CD4-positive, alpha-beta T cell treated with Interferon alpha-2 for 1 hour (primary cell): ENCODE measurements around the gene KCTD1.

Source experiments
- DNase-seq, 2 donors: peaks; one replicate each; pipeline ENCODE4 v3.0.0-alpha.2; 2020 to 2022

KCTD1 gene

DNA sequence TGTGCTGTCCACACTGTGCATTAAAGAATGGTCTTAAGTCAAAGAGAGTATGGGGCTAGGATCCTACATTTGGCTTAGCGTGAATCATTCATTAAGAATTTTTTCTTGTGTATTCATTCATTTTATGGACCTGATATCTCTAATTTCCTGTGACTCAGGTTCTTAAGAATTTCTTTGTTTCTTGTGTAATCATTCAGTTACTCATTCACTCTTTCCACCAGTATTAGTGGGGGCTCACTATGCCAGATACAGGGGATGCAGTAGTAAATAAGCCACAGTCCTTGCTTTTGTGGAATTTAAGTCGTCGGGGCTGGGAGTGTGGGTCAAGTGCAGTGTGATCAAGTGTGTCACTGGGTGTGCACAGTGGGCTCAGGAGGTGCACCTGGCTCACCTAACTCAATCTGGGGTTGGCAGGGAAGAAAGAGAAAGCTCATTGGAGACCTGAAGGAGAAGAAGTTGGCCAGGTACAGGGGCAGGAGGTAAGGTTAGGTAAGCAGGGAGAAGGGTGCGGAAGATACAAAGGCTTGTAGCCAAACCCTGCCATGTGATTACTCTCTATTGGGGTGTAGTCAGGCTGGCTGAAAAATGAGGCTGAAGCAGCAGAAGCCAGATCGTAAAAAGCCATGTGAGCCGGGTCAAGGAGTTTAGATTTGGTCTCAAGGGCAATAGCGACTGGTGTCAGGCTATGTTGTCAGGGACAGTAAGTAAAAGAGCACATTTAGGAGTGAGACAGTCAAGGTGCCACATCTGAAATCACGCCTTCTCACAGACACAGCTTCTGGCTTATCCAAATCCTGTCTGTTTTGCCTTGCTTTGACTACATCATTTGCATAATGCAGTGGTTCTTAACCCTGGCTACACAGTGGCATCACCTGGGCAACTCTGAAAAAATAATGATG lies 67.2 kb downstream of the KCTD1 start:
- DNase-seq: no peak

DNA sequence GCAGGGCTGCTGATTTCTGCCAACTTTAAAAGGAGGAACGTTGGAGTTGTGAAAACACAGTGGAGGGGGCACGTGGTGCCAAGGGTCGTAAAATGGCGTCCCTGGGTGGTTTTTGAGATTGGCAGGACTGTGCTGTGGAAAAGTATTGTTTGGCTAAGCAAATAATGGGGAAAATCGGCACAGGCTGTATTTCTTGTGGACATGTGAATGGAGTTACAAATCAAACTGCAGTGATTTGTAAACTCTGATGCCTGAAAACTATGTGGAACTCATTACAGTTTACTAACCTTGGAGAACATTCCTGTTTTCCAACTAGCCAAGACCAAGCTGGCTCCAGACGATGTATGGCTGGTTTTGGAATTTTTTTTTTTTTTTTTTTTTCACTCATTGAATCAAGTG lies 68.7 kb downstream of the KCTD1 start:
- DNase-seq: no peak

DNA sequence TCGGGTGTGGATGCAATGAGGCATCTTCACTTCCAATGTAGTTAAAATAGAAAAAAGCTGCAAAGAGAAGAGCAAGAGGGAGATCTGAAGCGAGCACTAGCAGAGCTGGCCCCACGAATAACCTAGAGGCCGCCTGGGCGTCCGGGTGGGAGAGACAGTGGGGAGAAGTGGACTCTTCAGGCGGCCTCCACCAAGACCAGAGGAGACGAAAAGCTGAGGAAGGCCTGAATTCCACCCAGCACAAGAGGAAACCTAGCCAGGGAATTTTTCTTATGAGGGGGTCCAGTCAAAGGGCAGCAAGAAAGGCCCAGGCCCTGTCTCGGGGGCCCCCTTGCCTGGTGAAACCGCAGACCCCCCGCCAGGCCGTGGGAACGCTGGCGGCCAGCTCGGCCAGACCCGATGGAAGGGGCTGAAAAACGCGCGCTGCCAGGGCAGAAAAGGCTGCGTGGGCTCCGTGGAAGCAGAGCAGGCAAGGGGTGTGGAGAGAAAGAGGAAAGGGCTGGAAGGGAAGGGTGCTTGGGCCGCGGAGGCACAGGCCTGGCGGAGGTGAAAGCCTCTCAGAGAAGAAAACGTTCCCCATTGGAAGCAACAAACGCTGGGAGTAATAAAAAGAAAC lies 69.2 kb downstream of the KCTD1 start:
- no peak for DNase-seq

DNA sequence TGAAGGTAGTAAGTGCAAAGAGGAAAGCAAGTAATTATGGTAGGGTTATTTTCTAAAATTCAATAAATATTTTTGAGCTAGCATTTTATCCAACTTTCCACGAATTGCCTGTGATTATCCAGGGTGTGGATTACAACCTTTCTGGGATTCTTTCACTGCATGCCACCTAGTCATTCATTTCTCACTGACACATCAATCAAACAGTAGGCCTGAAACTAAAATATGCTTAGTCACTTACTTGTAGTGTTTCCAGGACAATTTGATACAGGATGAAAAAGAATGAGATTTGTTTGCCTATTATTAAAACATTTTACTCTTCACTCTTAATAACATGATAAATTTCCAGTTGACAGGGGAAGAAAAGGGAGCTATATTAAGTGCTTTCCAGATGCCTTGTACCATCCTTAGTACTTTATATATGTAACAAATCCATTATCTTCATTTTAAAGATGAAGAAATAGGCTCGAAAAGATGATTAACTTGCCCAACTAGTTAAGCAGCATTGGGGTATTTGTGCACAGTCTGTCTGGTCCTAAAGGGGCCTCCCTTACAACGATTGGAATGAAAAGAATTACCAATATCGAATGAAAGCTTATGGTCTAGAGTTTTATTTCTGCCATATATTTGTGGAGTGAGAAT lies 70.4 kb downstream of the KCTD1 start:
- DNase-seq: no peak

DNA sequence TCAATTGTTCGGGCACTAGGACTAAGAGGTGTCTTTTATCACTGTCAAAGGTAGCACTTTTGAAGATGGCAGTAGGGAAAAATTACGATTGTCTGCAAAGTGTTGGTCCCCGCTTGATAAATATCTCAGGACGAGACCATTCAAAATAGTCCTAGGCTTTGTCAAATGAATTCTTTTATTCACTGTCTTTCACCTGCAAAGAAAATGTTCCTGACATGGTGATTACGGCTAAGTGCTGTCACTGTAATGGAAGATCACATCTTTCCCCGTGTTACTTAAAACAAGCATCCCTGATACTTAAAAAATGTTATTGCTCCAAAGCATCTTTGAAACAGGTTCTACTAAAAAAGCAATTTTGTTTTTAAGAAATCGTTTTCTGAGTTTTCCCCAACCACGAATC lies 71.7 kb downstream of the KCTD1 start:
- DNase-seq: no peak

DNA sequence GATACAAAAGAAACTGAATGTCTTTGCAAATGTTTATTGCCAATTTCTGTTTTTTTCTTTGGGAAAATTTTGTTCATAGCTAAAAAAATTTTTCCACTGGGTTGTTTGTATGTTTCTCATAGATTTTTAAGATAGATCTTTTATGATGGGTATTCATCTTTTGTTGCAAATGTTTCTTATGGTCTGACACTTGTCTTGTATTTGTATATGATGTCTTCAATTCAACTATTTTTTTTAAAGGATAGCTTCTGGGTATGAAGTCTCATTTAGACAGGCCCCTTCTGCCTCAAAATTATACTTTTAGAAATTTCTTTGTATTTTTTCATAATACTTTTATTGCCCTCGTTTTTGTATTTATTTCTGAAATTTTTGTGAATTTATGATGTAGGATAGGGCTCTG lies 73.8 kb downstream of the KCTD1 start:
- DNase-seq: no peak

DNA sequence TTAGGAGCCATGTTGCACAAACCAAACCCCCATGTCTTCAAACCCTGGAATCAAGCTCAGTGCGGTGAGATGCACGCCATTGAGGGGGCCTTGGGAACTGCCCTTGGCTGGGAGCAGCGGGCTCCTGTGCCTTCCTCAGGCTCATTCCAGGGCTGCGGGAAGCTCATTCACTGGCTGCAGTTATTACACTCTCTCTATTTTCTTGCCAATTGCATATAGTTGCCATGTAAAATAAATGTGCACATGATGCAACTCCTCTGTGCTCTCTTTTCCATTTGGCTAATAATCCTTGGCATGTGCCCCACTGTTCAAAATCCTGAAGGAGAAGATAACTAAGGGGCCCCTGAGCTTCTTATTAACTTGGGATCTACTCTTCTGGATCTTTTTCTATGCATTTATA lies 74.7 kb downstream of the KCTD1 start:
- no peak for DNase-seq

DNA sequence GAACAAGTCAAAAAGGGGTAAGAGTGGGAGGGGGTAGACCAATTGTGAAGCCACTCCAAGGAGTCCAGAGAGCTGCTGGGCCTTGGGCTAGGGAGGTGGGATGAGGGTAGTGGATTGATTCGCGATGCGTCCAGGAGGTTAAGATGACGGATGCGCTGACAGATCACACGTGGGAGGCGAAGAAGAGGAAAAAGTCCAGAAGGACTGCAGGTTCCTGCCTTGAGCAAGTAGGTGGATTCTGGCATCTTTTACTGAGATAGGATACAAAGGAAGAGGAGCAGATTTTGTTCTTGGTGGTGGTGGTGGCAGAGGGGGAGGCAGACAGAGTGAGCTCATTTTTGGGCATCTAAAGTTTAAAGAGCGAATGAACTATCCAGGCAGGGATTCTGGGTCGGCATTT lies 76.5 kb downstream of the KCTD1 start:
- DNase-seq: no peak

DNA sequence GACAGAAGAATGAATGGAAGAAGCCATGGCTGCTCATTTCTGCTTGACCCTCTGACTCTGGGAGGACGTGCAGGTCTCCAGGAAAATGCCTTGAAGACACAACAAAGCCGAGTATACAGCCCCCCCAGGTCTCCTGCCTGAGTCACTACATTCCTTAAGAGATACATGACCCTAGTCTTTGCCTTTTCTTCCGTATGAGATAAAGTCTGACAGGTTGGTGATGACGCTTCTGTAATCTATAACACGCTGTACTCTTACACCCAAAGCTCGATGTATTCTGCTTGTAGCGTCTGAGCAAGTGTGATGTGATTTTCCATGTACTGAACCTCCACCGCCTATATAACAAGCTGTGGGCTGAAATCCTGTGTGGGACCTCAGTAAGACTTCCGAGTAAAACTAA lies 77.3 kb downstream of the KCTD1 start:
- DNase-seq: no peak

DNA sequence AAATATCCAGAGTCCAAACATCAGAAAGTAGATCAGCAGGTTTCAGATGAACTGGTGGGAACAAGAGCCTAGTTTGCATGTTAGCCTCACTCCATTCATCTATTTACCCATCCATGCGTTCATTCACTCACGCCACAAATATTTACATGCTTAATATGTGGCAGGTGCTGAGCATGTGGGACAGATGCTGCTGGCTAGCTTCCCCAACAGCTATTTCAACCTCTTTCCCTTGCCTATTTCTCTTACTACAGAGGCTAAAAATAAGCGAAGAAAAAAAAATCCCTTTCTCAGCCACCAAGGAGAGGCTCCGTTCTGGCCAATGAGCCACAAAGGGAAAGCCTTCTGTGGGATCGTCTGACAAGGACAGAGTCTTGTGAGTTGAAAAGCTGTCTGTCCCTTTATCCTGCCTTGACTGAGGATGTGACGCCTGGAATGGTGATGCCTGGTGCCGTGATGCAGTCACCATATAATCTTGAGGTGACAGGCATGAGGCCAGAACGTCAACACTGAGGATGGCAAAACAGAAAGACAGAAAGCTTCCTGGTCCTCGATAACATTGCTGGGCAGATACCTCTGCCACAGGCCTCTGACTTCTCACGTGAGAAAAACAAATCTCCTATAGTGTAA lies 78.2 kb downstream of the KCTD1 start:
- DNase-seq: no peak

DNA sequence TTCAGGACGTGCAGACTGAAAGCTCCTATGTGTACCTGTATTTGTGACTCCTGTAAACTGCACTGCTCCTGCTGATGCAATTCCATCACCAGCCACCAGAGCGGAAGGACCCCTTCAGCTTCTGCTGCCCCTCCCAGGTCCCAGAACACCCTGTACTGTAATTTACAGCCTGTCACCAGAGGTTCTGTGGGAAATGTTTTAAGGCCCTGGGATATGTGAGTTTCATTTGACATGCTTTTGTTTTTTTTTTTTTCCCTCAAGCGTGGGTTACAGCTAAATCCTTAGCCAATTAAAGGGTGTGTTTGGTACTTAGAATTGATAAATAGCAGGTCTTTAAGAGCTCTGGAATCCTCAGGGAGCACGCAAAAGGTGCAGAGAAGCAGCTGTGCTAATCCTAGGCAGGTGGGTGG lies 79.4 kb downstream of the KCTD1 start:
- DNase-seq: no peak

DNA sequence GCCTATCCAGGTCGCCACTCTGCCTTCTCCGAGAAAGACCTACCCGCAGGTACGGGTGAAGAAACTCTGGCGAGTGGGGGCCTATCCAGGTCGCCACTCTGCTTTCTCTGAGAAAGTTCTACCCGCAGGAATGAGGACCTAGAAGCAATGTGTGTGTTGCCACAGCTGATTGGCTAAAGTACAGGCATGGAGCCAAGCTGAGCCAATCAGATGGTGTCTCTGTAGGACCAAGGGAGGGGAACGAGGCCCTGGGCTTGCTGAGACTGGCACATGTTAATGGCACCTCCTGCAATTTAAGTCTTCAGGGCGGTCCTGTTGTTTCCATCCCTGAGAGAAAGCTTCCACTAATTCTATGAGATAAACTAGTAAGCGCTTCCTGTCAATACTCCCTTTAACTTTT lies 82.3 kb downstream of the KCTD1 start:
- no peak for DNase-seq

DNA sequence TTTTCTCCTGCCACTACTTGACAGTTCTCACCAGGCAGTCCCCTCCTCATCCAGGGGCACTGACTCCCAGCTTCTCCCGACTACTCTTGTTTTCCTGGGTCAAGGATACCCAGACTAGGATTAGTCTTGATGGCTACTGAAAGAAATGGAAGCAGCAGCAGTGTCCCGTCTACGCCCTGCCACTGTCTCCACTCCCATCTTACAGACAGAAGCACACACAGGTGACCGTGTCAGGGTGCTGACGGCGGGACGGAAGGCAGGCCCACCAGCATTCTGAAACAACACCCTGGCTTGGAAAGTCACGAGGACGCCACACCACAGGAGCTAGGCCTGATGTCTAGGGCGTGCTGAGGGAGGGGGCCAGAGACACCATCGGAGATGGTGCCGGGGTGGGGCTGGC lies 82.9 kb downstream of the KCTD1 start:
- DNase-seq: no peak

DNA sequence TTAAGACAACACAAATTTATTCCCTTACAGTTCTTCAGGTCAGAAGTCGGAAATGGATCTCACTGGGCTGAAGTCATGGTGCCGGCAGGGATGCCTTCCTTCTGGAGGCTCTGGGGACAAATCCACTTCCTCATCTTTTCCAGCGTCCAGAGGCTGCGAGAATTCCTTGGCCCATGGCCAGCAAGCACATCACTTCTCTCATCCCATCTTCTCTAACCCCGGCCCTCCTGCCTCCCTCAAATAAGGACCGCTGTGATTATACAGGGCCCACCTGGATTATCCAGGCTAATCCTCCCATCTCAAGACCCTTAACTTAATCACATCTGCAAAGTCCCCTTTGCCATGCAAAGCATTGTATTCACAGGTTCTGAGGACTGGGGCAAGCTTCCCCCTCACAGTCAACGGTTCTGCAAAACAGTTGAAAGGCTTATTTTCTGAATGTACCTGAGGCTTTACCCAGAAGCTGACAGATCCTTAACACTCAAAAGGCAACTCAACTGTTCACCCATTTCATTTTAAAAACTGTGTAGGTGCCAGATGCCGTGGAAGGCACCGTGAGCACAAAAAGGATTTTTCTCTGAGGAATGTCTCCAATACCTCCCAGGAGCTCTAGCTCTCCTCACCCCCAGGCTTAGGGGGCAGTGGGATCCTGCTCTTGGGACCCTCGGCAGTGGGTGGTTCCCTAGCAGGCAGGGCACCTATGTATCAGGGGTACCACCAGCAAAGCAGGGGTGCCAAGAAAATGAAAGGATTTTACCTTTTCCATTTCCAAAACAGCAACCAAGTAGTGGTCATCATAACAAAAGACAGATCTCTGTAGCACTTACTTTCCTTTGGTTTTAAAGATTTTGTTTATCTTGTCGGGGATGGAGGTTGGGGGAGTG lies 84.0 kb downstream of the KCTD1 start:
- no peak for DNase-seq

DNA sequence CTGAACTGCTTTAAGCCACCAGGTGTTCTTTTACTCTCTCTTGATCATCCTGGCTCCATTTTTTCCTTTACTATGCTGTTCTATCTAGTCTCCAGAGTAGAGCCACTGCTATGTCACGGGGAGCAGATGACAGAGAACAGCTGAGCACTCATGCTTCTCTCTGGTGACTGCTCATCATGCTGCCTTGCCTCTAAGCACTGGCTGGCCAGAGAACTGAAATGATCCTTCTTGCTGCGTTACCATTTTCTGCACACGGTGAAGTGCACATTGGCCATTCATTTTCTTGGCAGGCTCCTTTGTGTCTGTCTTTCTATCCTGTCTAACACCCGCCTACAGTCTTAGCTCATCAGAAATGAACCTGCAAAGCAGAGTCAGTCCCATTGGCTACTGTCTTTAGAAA lies 86.0 kb downstream of the KCTD1 start:
- DNase-seq: no peak

DNA sequence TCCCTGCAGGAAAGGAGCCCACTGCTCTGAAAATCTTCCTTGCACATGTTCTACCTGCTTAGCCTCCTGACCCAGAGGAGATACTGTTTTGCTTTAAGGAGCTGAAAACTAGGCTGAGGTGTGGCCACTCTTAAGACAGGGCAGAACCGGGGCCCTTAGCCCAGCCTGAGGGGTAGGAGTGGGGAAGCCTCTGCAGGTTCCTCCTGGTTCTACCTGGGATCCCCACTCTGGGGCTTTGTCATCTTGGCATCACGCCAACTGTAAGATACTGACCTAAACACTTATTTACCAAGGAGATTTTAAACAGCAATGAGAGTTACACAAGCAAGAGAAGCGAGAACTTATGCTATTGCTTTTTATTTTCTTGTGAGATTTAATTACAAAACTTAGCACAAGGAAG lies 86.9 kb downstream of the KCTD1 start:
- DNase-seq: no peak

DNA sequence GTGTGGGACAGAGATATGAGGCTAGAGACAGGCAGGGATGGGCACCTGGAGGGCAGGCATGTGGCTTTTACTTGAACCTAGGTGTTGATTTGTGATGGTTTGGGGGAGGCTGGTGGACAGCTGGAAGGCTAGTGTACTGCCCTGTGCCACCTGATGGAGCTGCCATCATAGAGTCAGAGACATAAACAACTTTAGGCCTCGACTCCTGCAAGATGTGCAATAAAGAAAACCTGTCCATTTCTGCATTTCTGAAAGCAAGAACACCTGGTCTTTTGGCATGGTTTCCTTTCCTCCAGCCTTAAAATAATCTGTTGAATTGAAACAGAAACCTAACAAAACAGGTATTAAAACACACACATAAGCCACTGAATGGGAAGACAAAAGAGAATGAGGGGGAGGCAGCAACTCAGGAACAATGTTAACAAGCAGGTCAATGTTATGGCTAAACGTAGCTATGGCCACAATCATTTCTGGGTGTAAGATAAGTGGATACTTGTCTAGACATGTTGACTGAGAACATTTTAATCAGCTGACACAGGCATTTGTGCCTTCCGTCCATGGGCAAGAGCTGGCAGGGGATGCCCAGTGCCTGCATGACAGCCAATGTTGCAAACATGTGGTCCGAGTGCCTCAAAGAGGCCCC lies 87.8 kb downstream of the KCTD1 start:
- no peak for DNase-seq

DNA sequence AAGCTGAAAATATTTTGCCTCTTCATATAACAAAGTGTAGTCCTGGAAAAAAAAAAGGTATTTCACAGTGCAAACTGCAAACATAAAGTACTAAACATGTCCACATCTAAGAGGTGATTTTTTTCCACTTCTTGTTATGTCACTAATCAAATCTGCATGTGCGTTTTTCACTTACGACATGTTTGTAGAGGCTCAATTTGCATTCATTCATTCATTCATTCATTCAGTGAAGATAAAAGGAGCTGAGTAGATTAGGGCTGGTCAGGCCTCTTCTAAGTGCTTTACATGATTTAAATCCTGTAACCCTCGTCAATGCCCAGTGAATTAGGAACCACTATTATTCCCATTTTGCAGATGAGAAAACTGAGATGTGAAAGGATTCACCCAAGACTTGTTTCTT lies 88.5 kb downstream of the KCTD1 start:
- DNase-seq: no peak

DNA sequence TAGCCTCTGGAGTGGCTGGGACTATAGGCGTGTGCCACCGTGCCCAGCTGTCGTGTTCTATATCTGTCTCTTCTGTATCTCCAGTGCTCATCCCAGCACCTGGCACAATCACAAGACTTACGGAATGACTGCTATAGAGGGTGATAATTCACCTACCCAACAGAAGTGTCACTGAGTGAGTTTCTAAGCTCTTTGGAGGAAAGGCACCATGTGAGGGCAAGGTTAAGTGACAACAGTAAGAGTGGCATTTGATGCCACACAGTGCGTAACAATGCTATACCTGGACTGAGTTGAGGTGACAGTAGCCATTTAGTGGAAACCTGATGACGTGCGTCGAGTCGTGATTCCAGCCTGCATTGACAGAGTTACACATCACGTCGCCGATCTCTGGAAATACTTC lies 89.0 kb downstream of the KCTD1 start:
- no peak for DNase-seq

DNA sequence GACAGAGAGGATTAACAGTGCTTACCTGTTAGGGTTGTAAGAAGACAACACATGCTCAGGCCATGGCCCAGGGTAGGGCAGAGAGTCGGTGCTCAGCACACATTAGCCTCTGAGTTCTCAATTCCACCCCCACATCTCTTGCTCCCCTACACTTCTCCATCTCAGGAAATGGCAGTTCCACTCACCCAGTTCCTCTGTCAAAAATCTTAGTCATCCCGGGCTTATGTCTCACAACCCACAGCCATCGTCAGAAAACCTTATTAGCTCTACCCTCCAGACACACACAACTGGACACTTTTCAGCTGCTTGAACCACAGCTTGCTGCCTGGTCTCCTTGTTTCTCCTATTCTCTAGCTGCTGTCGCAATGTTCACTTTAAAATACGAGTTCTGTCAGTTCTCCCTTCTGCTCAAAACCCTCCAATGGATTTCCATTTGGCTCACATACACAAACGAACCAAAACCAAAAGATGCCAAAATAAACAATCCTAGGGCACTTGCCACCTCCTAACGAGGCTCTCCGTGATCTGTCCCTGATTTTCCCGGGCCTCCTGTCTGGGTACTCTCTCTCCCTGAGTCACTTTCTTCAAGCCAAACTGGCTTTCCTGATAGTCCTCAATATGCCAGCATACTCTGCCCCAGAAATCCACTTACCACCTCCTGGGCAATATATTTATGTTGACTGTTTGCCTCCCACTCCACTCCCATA lies 89.7 kb downstream of the KCTD1 start:
- DNase-seq: no peak

DNA sequence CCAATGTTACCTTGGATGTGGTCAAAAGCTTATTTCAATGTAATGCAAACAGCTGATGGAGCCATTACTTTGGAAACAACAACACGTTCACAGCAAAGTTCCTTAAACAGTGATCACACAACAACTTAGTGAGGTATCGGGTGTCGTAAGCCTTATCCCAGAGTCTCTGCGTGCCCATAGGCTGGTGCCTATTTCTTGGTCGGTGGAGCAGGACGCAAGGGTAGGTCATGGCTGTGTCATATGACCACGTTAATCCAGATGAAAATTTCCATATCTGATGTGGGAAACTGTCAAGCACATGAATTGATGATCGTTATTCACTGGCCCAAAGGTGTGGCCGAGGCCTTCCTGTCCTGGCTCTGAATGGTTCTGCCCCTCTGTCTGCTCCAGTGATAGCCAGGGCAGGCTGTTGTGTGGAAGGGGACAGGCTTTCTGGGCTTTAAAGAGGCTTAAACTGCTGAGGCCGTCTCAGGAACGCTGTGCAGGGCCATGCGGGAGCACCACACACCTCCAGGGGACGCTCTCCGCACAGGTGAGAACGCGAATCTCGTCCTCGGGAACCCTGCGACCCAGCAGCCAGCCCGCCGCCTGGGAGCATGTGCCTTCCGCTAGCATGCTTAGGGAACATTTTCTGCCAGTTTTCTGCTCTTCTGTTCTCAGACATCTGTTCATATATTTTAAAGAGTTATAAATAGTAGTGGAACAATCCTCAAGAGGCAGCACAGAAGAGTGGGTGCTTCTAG lies 90.6 kb downstream of the KCTD1 start:
- no peak for DNase-seq
